OCI-LY3 (cell line): ENCODE results near the gene CCBE1.

ENCODE experiments used
- CTCF ChIP-seq: fragments of 200-600, 300-600 bp; sonication (generic); IDR thresholded peaks from 2 replicates; pipeline ENCODE4 v1.5.1; 2014; ENCODE audit warnings: antibody characterized with exemption, low read length, low read depth
- EZH2phosphoT487 ChIP-seq: fragments of 200-600 bp; shearing (Covaris generic); IDR thresholded peaks from 2 replicates; pipeline ENCODE4 v1.6.1; 2018; ENCODE audit warnings: antibody characterized with exemption, mixed run types, low read depth

DNA sequence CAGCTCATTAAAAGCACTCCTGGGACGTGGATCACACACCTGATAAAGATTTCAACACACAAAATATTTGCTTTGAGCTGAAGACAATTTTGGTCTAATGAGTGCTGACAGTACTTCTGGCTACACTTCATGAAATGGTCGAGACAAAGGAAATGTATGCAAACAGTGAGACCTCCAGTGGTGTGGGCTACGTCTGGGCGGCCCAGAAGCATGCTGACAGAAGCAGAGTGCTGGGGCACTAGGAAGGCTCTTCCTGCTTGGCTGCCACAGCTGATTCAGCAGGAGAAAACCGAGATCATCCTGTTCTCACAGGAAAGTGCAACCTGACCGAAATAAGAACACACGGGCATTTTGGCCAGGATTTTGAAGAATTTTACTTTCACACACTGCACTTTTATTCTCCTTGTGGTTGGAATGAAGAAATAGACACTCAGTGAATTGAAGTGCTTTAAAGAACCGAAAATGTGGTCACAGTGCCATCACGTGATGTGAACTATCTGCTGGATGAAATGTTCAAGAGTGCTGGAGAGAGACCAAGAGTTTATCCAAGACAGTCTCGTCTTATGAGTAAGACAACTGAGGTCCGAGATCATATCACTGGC is 149.5 kb downstream of the CCBE1 start:
- TF ChIP-seq EZH2phosphoT487 (no peak), CTCF (peak; percentile 29; the same call in 1 of the 2 replicates)
